ENCODE data around the gene GCN1.

DNA sequence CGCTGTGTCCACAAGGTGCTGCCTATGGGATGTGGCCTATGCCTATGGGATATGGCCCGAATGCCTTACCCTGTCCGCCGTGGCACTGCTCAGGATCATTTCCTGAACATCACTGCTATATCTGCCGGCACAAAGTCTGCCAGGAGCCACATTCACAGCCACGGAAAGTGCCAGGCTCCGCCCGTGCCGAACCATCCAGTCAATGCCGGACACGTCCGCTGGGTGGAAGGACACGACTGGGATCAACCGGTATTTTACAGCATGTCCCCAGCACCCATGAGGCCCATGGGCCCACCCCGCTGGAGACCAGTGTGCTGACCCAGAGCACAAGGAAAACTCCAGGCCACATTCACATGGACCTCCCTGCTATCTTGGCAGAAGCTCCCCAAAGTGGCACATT is 63.4 kb downstream of the GCN1 start:
- TF ChIP-seq, protein P1, sequence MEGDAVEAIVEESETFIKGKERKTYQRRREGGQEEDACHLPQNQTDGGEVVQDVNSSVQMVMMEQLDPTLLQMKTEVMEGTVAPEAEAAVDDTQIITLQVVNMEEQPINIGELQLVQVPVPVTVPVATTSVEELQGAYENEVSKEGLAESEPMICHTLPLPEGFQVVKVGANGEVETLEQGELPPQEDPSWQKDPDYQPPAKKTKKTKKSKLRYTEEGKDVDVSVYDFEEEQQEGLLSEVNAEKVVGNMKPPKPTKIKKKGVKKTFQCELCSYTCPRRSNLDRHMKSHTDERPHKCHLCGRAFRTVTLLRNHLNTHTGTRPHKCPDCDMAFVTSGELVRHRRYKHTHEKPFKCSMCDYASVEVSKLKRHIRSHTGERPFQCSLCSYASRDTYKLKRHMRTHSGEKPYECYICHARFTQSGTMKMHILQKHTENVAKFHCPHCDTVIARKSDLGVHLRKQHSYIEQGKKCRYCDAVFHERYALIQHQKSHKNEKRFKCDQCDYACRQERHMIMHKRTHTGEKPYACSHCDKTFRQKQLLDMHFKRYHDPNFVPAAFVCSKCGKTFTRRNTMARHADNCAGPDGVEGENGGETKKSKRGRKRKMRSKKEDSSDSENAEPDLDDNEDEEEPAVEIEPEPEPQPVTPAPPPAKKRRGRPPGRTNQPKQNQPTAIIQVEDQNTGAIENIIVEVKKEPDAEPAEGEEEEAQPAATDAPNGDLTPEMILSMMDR (IDR thresholded peaks at IDR 0.05; ENCODE audit: insufficient read depth, low read length), result no peak
- TF ChIP-seq GABPA (IDR thresholded peaks at IDR 0.05; ENCODE audit: low read depth), result no peak

Measured in HL-60 (cell line).